Erythroblast (primary cell): ENCODE results near the gene LMF2.

Experiments used
- GATA1 ChIP-seq: IDR thresholded peaks from 2 replicates; pipeline ENCODE4 v1.6.1; 2011; ENCODE audit warnings: low read depth, mild to moderate bottlenecking, control low read depth, low read length, moderate library complexity
- POLR2A ChIP-seq: IDR thresholded peaks from 2 replicates; pipeline ENCODE4 v1.6.1; 2011; ENCODE audit warnings: mild to moderate bottlenecking, low read length

DNA sequence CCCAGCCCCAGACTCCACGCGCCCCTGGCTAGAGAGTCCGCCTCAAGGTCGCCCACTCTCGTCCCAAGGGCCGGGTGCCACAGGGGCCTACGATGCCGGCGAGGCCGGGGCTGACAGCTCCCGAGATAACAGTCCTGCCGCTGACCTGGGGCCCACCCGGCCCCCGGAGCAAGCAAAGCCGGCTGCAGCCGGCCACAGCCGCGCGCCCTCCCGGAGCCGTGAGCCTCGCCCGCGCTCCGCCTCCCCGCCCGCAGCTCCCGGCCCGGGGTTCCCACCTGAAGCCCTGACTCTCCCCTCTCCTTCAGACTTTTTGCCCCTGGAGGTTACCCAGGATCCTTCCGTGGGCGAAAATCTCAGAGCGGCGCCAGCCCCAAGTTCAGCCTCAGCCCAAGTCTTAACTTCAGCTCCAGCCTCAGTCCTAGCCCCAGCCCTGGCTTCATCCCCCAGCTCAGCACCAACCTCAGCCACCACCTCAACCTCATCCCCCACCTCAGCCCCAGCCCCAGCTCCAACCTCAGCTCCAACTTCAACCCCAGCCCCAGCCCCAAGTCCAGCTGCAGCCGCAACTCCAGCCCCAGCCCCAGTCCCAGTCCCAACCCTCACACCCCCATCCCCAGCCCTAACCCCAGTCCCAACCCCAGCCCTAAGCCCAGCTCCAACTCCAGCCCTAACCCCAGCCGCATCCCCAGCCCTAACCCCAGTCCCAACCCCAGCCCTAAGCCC is 39.9 kb upstream of the LMF2 start:
- no peak for TF ChIP-seq POLR2A
- TF ChIP-seq GATA1 = no peak
